Stimulated activated CD4-positive, alpha-beta T cell treated with anti-CD3 and anti-CD28 coated beads, TNF-alpha, amount 100 ng/mL, for 24 hours (primary cell): Measurements from ENCODE around the gene ZNF263.
A peak's percentile ranks its signal among the peaks of the same experiment; 100 is the strongest.

ENCODE experiments used
- DNase-seq, 3 experiments: peaks; one replicate each; pipeline ENCODE4 v3.0.0-alpha.2; 2020; ENCODE audit warnings: low read depth in 3 of 3

The ZNF263 gene

GRCh38 chr16:3282730-3283542, at the start of gene ZNF263:
Gene ZNF263, plus strand, starts transcription at chr16:3283491. Its CDS starts 328 bp downstream, at chr16:3283819.
- peak; percentile 86 to 92 (median 90) for DNase-seq

- DNase-seq, result peak in 1 of 3 experiments; percentile 6
Observed at GRCh38 chr16:3234543-3234856, 48.8 kb upstream of the ZNF263 start.

- DNase-seq, result peak; percentile 85 to 94 (median 87)
Observed at GRCh38 chr16:3234857-3235561, 48.3 kb upstream of the ZNF263 start, which contains the start of gene ZNF200. Gene ZNF200, minus strand, starts transcription at chr16:3235158. Its CDS starts 1,403 bp downstream, at chr16:3233755.

- peak in 1 of 3 experiments; percentile 21 for DNase-seq
Observed at GRCh38 chr16:3235856-3236669, 47.2 kb upstream of the ZNF263 start.

- DNase-seq, result no peak
Observed at GRCh38 chr16:3241761-3242160, 41.5 kb upstream of the ZNF263 start.

GRCh38 chr16:3242709-3243108, 40.6 kb upstream of the ZNF263 start:
- DNase-seq, result no peak

- no peak for DNase-seq
Observed at GRCh38 chr16:3243882-3244281, 39.4 kb upstream of the ZNF263 start.

GRCh38 chr16:3246002-3246401, 37.3 kb upstream of the ZNF263 start:
- DNase-seq, result no peak

- DNase-seq, result no peak
Observed at GRCh38 chr16:3246876-3247275, 36.4 kb upstream of the ZNF263 start.

- no peak for DNase-seq
Observed at GRCh38 chr16:3248596-3248995, 34.7 kb upstream of the ZNF263 start.

- no peak for DNase-seq
Observed at GRCh38 chr16:3249020-3249419, 34.3 kb upstream of the ZNF263 start.

- DNase-seq, result no peak
Observed at GRCh38 chr16:3249451-3249850, 33.8 kb upstream of the ZNF263 start.

GRCh38 chr16:3252967-3253366, 30.3 kb upstream of the ZNF263 start:
- no peak for DNase-seq

GRCh38 chr16:3254309-3254708, 29.0 kb upstream of the ZNF263 start:
- no peak for DNase-seq

- DNase-seq, result no peak
Observed at GRCh38 chr16:3256146-3256865, 27.0 kb upstream of the ZNF263 start, which contains the start of gene MEFV. Gene MEFV, minus strand, starts transcription at chr16:3256633. Its CDS starts 46 bp downstream, at chr16:3256587.

GRCh38 chr16:3256866-3257465, 26.3 kb upstream of the ZNF263 start:
- no peak for DNase-seq

- DNase-seq, result no peak
Observed at GRCh38 chr16:3259836-3260235, 23.5 kb upstream of the ZNF263 start.

GRCh38 chr16:3262517-3262916, 20.8 kb upstream of the ZNF263 start:
- no peak for DNase-seq

- peak; percentile 96 to 99 (median 98) for DNase-seq
Observed at GRCh38 chr16:3264137-3265036, 18.9 kb upstream of the ZNF263 start.
